CD14-positive monocyte (primary cell): Measurements from ENCODE around the gene MOGAT3. TPM values are rescaled to one million over a fixed set of nuclear protein-coding genes. Genes with fewer than 3 reads are reported as not detected.

ENCODE experiments used
- DNase-seq, 3 donors: peaks; one replicate each; pipeline ENCODE4 v3.0.0-alpha.2; 2011 to 2022
- H2AFZ ChIP-seq: 2 replicates; pipeline ENCODE4 v1.6.0; 2012; ENCODE audit warnings: mild to moderate bottlenecking, low read depth, low read length, inconsistent platforms; ENCODE audit not compliant: insufficient read depth, poor library complexity, severe bottlenecking
- H3K27ac ChIP-seq, 2 donors: 1 replicate in 1 of 2; 2 replicates in 1 of 2; pipeline ENCODE4 v1.5.1; 2012 to 2013; ENCODE audit warnings: low read length in 2 of 2, control low read depth in 1 of 2, inconsistent platforms in 1 of 2, low read depth in 1 of 2, mild to moderate bottlenecking in 1 of 2
- H3K27me3 ChIP-seq, 2 donors: one replicate each; pipeline versions ENCODE4 v1.6.0 to v1.6.1; 2011 to 2013; ENCODE audit warnings: low read length in 2 of 2; ENCODE audit not compliant: control insufficient read depth in 2 of 2, insufficient read depth in 2 of 2
- H3K36me3 ChIP-seq, 2 donors: replicated peaks in 1 of 2; 1 replicate in 1 of 2; 2 replicates in 1 of 2; pipeline versions ENCODE4 v1.5.1 to v1.6.1; 2012 to 2013; ENCODE audit warnings: low read length in 2 of 2, control low read depth in 1 of 2, inconsistent platforms in 1 of 2, mild to moderate bottlenecking in 1 of 2; ENCODE audit not compliant: insufficient read depth in 2 of 2, control insufficient read depth in 1 of 2
- H3K4me1 ChIP-seq, 2 donors: 1 replicate in 1 of 2; 2 replicates in 1 of 2; pipeline versions ENCODE4 v1.5.1 to v1.6.1; 2012 to 2013; ENCODE audit warnings: low read length in 2 of 2, control low read depth in 1 of 2, inconsistent platforms in 1 of 2, mild to moderate bottlenecking in 1 of 2, moderate library complexity in 1 of 2; ENCODE audit not compliant: insufficient read depth in 2 of 2, control insufficient read depth in 1 of 2
- H3K4me2 ChIP-seq: replicated peaks from 2 replicates; pipeline ENCODE3; 2012; ENCODE audit warnings: low read length, moderate library complexity, mild to moderate bottlenecking; ENCODE audit not compliant: poor library complexity, severe bottlenecking; ENCODE audit errors: extremely low read depth
- H3K4me3 ChIP-seq, 3 experiments: fragments of 200-600 bp in 1 of 3; sonication (generic) in 1 of 3; replicated peaks in 1 of 3; 1 replicate in 2 of 3; 2 replicates in 1 of 3; pipeline ENCODE4 v1.5.1; 2011 to 2013; ENCODE audit warnings: low read length in 3 of 3, mild to moderate bottlenecking in 3 of 3, control low read depth in 2 of 3, low read depth in 2 of 3, inconsistent platforms in 1 of 3, moderate library complexity in 1 of 3
- H3K79me2 ChIP-seq: 2 replicates; pipeline ENCODE4 v1.6.0; 2012; ENCODE audit warnings: mild to moderate bottlenecking, control low read depth, inconsistent platforms, low read length, moderate library complexity; ENCODE audit not compliant: insufficient read depth
- H3K9ac ChIP-seq: 2 replicates; pipeline ENCODE4 v1.6.0; 2017; ENCODE audit warnings: low read length, mild to moderate bottlenecking; ENCODE audit not compliant: insufficient read depth, poor library complexity, severe bottlenecking
- H3K9me3 ChIP-seq, 2 donors: replicated peaks in 1 of 2; 1 replicate in 1 of 2; 2 replicates in 1 of 2; pipeline versions ENCODE4 v1.5.1 to v1.6.1; 2012 to 2013; ENCODE audit warnings: low read length in 2 of 2, control low read depth in 1 of 2; ENCODE audit not compliant: control insufficient read depth in 1 of 2, insufficient read depth in 1 of 2
- H4K20me1 ChIP-seq: 2 replicates; pipeline ENCODE4 v1.6.0; 2012; ENCODE audit warnings: mild to moderate bottlenecking, low read length, control low read depth, moderate library complexity; ENCODE audit not compliant: insufficient read depth
- H3K27ac Mint-ChIP-seq, 7 donors: one replicate each; pipeline ENCODE4 v1.8.0; 2020; ENCODE audit warnings: mild to moderate bottlenecking in 7 of 7, mixed read lengths in 7 of 7, moderate library complexity in 6 of 7, inconsistent platforms in 2 of 7
- H3K27me3 Mint-ChIP-seq, 3 donors: one replicate each; pipeline ENCODE4 v1.8.0; 2021 to 2022; ENCODE audit warnings: low read depth in 3 of 3, mild to moderate bottlenecking in 3 of 3, mixed read lengths in 3 of 3, moderate library complexity in 3 of 3, inconsistent platforms in 1 of 3
- H3K36me3 Mint-ChIP-seq, 2 donors: one replicate each; pipeline ENCODE4 v1.8.0; 2020; ENCODE audit warnings: mixed read lengths in 2 of 2, inconsistent platforms in 1 of 2, mild to moderate bottlenecking in 1 of 2
- H3K4me1 Mint-ChIP-seq: one replicate; pipeline ENCODE4 v1.8.0; 2020; ENCODE audit warnings: mild to moderate bottlenecking, mixed read lengths
- H3K4me3 Mint-ChIP-seq, 2 donors: one replicate each; pipeline ENCODE4 v1.8.0; 2020; ENCODE audit warnings: mild to moderate bottlenecking in 2 of 2, mixed read lengths in 2 of 2, moderate library complexity in 1 of 2
- H3K9me3 Mint-ChIP-seq, 7 donors: one replicate each; pipeline ENCODE4 v1.8.0; 2020 to 2022; ENCODE audit warnings: mixed read lengths in 7 of 7, mild to moderate bottlenecking in 6 of 7, moderate library complexity in 6 of 7, inconsistent platforms in 2 of 7
- WGBS: methylation state at CpG from one replicate; pipeline ENCODE4 v1.1.5; 2013; ENCODE audit warnings: missing lambda C conversion rate; ENCODE audit not compliant: insufficient coverage; 5-methylcytosine and 5-hydroxymethylcytosine counted together
- intact Hi-C, 2 donors: fragments of 100-400 bp; cut with micrococcal nuclease; formaldehyde crosslinking; loops; one replicate each; pipeline versions ENCODE4 v1.15.0 to v1.15.1; 2023
- polyA plus RNA-seq, 3 donors: library from polyadenylated mRNA; depleted of rRNA in 1 of 3; unstranded in 2 of 3; stranded (reverse) in 1 of 3; fragments of 300-500 nt in 2 of 3; fragments of >200 nt in 1 of 3; fragmentation: Illumina TruSeq in 2 of 3; gene quantifications; 1 replicate in 2 of 3; 2 replicates in 1 of 3; pipeline ENCODE4 v1.2.3, GENCODE V29; 2012 to 2021
- TF ChIP-seq, protein P1 (sequence below): fragments of 200-600 bp; IDR thresholded peaks from one replicate; pipeline ENCODE4 v1.8.0; 2022; ENCODE audit warnings: antibody characterized with exemption, mild to moderate bottlenecking

Gene MOGAT3
- polyA plus RNA-seq, 3 donors: not detected

DNA sequence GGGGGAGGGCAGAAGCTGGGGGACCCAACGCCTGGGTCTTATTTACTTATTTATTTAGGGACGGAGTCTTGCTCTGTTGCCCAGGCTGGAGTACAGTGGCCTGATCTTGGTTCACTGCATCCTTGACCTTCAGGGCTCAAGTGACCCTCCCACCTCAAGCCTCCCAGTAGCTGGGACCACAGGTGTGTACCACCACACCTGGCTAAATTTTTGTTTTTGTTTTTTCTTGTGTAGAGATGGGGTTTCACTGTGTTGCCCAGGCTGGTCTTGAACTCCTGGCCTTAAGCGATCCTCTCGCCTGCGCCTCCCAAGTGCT is 1.7 kb upstream of the MOGAT3 start:
- Histone ChIP-seq H2AFZ (no peak overlapping the region), H3K4me3 (no peak overlapping the region), H3K27ac (no peak overlapping the region), H3K79me2 (no peaks in the 10 kb centered on the region), H3K4me1 (peaks cover 33 to 42% of the 10 kb centered on the region in 2 donors), H3K4me2 (no peak overlapping the region), H3K27me3 (peaks cover 10 to 46% of the 10 kb centered on the region in 2 donors), H3K9me3 (no peaks in the 10 kb centered on the region), H3K9ac (no peak overlapping the region), H3K36me3 (peaks cover 15% of the 10 kb centered on the region in 2 donors), H4K20me1 (no peaks in the 10 kb centered on the region)
- Mint-ChIP-seq H3K4me1 (peaks cover 30% of the 10 kb centered on the region), H3K4me3 (peak overlapping the region in 1 of 2 donors; percentile 70), H3K9me3 (peaks cover 0 to 13% (median 7%) of the 10 kb centered on the region in 7 donors), H3K27ac (no peak overlapping the region), H3K27me3 (peaks cover 49 to 58% (median 50%) of the 10 kb centered on the region in 3 donors), H3K36me3 (peaks cover 16 to 31% of the 10 kb centered on the region in 2 donors)
- intact Hi-C loops: no loop called here
- TF ChIP-seq, protein P1, sequence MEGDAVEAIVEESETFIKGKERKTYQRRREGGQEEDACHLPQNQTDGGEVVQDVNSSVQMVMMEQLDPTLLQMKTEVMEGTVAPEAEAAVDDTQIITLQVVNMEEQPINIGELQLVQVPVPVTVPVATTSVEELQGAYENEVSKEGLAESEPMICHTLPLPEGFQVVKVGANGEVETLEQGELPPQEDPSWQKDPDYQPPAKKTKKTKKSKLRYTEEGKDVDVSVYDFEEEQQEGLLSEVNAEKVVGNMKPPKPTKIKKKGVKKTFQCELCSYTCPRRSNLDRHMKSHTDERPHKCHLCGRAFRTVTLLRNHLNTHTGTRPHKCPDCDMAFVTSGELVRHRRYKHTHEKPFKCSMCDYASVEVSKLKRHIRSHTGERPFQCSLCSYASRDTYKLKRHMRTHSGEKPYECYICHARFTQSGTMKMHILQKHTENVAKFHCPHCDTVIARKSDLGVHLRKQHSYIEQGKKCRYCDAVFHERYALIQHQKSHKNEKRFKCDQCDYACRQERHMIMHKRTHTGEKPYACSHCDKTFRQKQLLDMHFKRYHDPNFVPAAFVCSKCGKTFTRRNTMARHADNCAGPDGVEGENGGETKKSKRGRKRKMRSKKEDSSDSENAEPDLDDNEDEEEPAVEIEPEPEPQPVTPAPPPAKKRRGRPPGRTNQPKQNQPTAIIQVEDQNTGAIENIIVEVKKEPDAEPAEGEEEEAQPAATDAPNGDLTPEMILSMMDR: no peak
- WGBS: 93% methylated on average over 3 of the region's 5 CpGs
- DNase-seq: no peak

DNA sequence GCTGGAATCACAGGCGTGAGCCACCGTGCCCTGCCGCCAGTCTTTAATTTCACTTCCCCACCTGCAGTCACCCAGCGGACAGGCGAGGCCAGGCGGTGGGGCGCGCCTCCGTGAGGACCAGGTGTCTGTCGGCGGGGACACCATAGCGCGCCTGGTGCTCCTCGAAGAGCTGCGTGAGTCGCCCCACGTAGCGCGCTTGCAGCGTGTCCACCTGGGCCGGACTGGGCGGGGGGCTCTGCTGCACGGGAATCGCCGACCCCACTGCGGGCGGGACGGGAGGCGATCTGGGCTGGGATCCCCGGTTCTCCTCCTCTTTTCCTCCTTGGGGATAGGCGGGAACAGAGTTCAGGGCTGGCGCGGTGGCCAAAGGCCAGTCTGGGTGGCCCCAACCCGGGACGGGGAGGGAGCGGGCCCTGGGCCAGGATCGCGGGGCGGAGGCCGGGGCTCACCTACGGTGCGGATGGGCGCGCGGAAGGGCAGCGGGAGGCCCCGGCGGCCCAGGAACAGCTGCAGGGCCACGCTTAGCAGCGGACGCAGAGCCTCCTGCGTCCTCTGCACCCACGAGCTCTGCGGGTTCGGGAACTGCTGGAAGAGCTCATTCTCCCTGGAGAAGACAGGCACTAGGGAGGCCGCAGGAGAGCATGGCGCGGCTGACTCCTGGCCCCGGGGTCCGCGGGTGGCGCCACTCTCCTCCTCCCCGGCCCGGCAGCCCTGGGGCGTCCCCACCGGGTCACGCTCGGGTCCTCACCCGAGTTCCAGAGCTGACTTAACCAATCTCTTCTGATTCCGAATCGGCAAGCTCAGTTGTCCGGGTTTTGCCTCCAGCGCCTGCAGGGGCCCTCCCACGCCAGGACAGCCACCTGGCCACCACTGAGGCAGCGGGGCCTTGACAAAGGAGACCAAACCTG is 1.1 kb upstream of the MOGAT3 start:
- H3K27me3 ChIP-seq: peaks cover 10 to 46% of the 10 kb centered on the region in 2 donors
- no peak overlapping the region for H3K9ac ChIP-seq
- peak overlapping the region; percentile 31 for H2AFZ ChIP-seq

More for the DNA sequence above, 1.1 kb upstream of the MOGAT3 start:
- H4K20me1 ChIP-seq: no peaks in the 10 kb centered on the region
- Mint-ChIP-seq H3K4me3 (peak overlapping the region in 1 of 2 donors; percentile 87), H3K27me3 (peaks cover 49 to 62% (median 50%) of the 10 kb centered on the region in 3 donors), H3K36me3 (peaks cover 12 to 24% of the 10 kb centered on the region in 2 donors), H3K27ac (no peak overlapping the region), H3K4me1 (peaks cover 30% of the 10 kb centered on the region), H3K9me3 (peaks cover 0 to 13% (median 7%) of the 10 kb centered on the region in 7 donors)
- no peak for DNase-seq
- intact Hi-C loops: no loop called here
- no peaks in the 10 kb centered on the region for H3K9me3 ChIP-seq
- H3K27ac ChIP-seq: no peak overlapping the region
- H3K4me1 ChIP-seq: peaks cover 33 to 42% of the 10 kb centered on the region in 2 donors
- no peaks in the 10 kb centered on the region for H3K79me2 ChIP-seq
- H3K36me3 ChIP-seq: peaks cover 10% of the 10 kb centered on the region in 2 donors
- peak overlapping the region; percentile 24 for H3K4me2 ChIP-seq
- H3K4me3 ChIP-seq: peak overlapping the region in 1 of 3 experiments; percentile 28
- 10% methylated on average over 70 of the region's 75 CpGs for WGBS
- TF ChIP-seq, protein P1: no peak
